Karpas-422 (cell line): Measurements from ENCODE around the gene ROBO1. TPM values are rescaled to one million over a fixed set of nuclear protein-coding genes. Genes with fewer than 3 reads are reported as not detected.

Experiments used
- DNase-seq: peaks from one replicate; pipeline ENCODE4 v3.0.0-alpha.2; 2015
- H2AFZ ChIP-seq: fragments of 200-600 bp; sonication (generic); 2 replicates; pipeline ENCODE4 v1.6.1; 2014; ENCODE audit warnings: antibody characterized with exemption, low read length, mixed read lengths
- H3K27ac ChIP-seq: fragments of 200-600 bp; sonication (generic); 2 replicates; pipeline ENCODE4 v1.5.1; 2014; ENCODE audit warnings: mild to moderate bottlenecking, low read length, moderate library complexity
- H3K27me3 ChIP-seq: fragments of 200-600 bp; sonication (generic); 2 replicates; pipeline ENCODE4 v1.6.1; 2014; ENCODE audit warnings: low read length, mixed read lengths
- H3K36me3 ChIP-seq: fragments of 200-600 bp; sonication (generic); 2 replicates; pipeline ENCODE4 v1.6.1; 2014; ENCODE audit warnings: low read length, mixed read lengths; ENCODE audit not compliant: insufficient read depth
- H3K4me1 ChIP-seq: fragments of 200-600 bp; sonication (generic); 2 replicates; pipeline ENCODE4 v1.6.1; 2014; ENCODE audit warnings: mild to moderate bottlenecking, low read length, mixed read lengths
- H3K4me2 ChIP-seq: fragments of 200-600 bp; sonication (generic); 2 replicates; pipeline ENCODE4 v1.6.1; 2014; ENCODE audit warnings: low read length, low read depth, mild to moderate bottlenecking; ENCODE audit not compliant: poor library complexity, severe bottlenecking
- H3K4me3 ChIP-seq: fragments of 200-600 bp; sonication (generic); 2 replicates; pipeline ENCODE4 v1.5.1; 2014; ENCODE audit warnings: mild to moderate bottlenecking, antibody characterized with exemption, low read length, mixed read lengths
- H3K79me2 ChIP-seq: fragments of 200-600 bp; sonication (generic); 2 replicates; pipeline ENCODE4 v1.6.1; 2014; ENCODE audit warnings: mild to moderate bottlenecking, low read length, mixed read lengths
- H3K9ac ChIP-seq: fragments of 200-600 bp; sonication (generic); 2 replicates; pipeline ENCODE4 v1.6.0; 2014; ENCODE audit warnings: low read length
- H3K9me2 ChIP-seq: fragments of 200-600 bp; sonication (generic), shearing (Covaris generic); replicated peaks from 2 replicates; pipeline ENCODE4 v1.6.0; 2014; ENCODE audit warnings: mild to moderate bottlenecking, low read length, moderate library complexity; ENCODE audit not compliant: insufficient read depth
- H3K9me3 ChIP-seq: fragments of 300-700, 200-600 bp; sonication (generic); 2 replicates; pipeline ENCODE4 v1.6.1; 2014; ENCODE audit warnings: low read length, mixed read lengths
- H4K20me1 ChIP-seq: fragments of 200-600 bp; sonication (generic); 2 replicates; pipeline ENCODE4 v1.6.1; 2014; ENCODE audit warnings: mild to moderate bottlenecking, antibody characterized with exemption, low read length, low read depth; ENCODE audit not compliant: insufficient read depth
- total RNA-seq: library from RNA; depleted of rRNA; stranded (reverse); fragments of >200 nt; shearing (Covaris generic); gene quantifications from 2 replicates; pipeline ENCODE4 v1.2.3, GENCODE V29; 2014; ENCODE audit warnings: low replicate concordance

Gene ROBO1
- total RNA-seq, 1 experiment from 2014 or later = not detected

DNA sequence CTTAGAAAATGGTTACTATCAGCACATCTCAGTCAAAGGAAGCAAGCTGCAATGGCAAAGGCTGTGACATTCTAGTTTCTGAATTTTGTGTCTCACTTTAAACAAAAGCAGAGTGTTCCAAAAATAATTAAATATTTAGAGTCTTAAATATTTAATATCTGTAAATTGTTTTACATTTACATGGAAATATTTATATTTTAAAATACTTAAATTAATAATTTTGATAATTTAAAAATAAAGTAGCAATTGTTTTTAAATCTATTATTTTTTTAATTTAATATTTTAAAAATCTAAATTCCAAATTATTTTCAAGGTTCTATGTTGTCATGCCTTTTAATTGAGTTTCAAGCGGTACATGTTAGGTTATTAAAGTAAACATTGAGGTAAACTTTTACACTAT, 843.1 kb downstream of the ROBO1 start:
- no peaks in the 10 kb centered on the region for H3K27me3 ChIP-seq
- no peak for DNase-seq

DNA sequence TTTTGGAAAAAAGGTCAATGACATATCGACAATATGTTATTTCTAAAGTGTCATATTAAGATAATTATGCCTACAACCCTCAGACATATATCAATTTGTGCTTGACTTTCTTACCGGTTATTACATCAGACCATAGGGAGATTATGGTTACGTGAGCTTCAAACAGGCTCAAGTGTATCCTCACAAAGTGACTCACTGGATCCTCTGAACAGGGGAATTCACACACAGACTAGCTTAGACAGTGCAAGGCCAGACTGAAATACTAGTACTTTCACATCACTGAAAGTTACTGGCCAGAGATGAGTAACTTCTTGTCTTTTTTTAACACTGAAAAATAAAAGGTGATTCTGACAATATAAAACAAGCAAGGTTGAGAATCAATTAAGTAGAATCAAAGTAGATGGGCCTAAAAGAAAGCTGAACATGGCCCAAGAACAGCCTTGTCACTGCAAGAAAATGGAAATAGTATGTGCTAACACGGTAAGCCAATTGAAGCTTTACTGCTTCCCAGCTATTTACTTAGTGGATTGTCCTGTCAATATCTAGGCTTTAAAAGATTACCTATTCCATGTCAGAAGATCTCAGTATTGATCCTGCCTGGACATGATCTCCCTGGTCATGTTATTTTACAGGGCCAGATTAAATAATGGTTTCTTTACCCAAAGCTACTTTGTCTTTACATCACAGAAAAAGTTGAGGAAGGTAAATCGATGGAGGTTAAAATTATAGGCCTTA, 848.6 kb downstream of the ROBO1 start:
- Histone ChIP-seq H3K9me3 (no peaks in the 10 kb centered on the region), H3K79me2 (no peaks in the 10 kb centered on the region), H3K36me3 (no peaks in the 10 kb centered on the region), H2AFZ (no peak overlapping the region), H3K9ac (no peak overlapping the region), H4K20me1 (no peaks in the 10 kb centered on the region), H3K4me1 (no peaks in the 10 kb centered on the region), H3K27me3 (no peaks in the 10 kb centered on the region), H3K4me3 (no peak overlapping the region), H3K27ac (no peak overlapping the region), H3K9me2 (no peaks in the 10 kb centered on the region), H3K4me2 (no peak overlapping the region)
- no peak for DNase-seq

More for the DNA sequence above, 843.1 kb downstream of the ROBO1 start:
- Histone ChIP-seq H4K20me1 (no peaks in the 10 kb centered on the region), H2AFZ (no peak overlapping the region), H3K9ac (no peak overlapping the region), H3K4me3 (no peak overlapping the region), H3K9me3 (no peaks in the 10 kb centered on the region), H3K79me2 (no peaks in the 10 kb centered on the region), H3K36me3 (no peaks in the 10 kb centered on the region), H3K27ac (no peak overlapping the region), H3K9me2 (no peaks in the 10 kb centered on the region), H3K4me1 (no peaks in the 10 kb centered on the region), H3K4me2 (no peak overlapping the region)

DNA sequence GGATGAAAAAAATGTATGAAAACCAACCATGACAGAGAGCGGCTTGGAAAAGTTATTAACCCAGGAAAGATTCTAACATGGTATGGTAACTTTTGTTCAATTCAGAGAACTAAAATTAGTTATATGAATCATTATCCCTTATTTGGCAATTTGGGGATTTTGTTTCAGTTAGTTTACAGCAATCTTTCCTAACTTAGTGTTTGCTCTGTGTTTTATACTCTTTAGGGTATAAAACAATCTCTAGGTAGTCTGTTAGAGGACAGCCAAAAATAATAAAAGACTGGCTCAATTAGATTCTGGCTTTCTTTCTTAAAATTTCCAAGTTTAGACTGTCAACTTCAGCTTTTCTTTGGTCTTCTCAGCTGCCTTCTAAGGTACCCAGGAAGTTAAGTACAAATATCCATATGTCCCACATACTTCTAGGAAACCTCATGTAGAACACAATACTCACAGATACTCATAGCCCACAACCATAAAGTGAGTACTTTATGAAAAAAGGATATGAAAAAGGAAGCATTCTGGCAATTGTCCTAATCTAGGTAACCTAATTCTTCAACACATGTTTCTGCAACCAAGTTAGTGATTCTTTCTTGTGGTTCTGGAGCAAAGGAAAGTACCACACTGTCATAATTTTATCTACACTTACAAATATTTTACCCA, 849.3 kb downstream of the ROBO1 start:
- Histone ChIP-seq H2AFZ (no peak overlapping the region), H3K9me2 (no peaks in the 10 kb centered on the region), H3K9ac (no peak overlapping the region), H3K27me3 (no peaks in the 10 kb centered on the region), H3K9me3 (no peaks in the 10 kb centered on the region), H3K4me1 (no peaks in the 10 kb centered on the region), H3K79me2 (no peaks in the 10 kb centered on the region), H3K4me3 (no peak overlapping the region), H4K20me1 (no peaks in the 10 kb centered on the region), H3K36me3 (no peaks in the 10 kb centered on the region), H3K4me2 (no peak overlapping the region), H3K27ac (no peak overlapping the region)
- no peak for DNase-seq

DNA sequence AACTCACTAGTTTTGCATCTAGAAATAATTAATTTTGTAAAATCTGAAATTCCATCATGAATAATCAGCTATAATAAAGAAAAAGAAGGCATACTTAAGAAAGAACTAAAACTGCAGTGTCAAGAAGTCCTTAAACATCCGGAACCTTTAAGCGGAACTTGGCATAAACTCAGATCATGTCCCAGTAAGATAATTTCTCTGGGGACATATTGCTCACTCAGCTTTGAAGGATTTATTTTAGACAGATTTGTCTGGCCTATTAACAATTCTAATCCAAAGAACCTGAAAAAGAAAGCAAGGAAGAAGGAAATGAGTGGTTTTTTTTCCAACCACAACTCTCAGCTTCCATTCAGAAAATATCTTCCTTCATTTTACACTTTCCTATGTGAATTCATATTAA, 850.3 kb downstream of the ROBO1 start:
- Histone ChIP-seq H3K36me3 (no peaks in the 10 kb centered on the region), H3K4me1 (no peaks in the 10 kb centered on the region), H2AFZ (no peak overlapping the region), H4K20me1 (no peaks in the 10 kb centered on the region), H3K9me3 (no peaks in the 10 kb centered on the region), H3K79me2 (no peaks in the 10 kb centered on the region), H3K9ac (no peak overlapping the region), H3K9me2 (no peaks in the 10 kb centered on the region), H3K4me3 (no peak overlapping the region), H3K27ac (no peak overlapping the region), H3K27me3 (no peaks in the 10 kb centered on the region), H3K4me2 (no peak overlapping the region)
- no peak for DNase-seq

DNA sequence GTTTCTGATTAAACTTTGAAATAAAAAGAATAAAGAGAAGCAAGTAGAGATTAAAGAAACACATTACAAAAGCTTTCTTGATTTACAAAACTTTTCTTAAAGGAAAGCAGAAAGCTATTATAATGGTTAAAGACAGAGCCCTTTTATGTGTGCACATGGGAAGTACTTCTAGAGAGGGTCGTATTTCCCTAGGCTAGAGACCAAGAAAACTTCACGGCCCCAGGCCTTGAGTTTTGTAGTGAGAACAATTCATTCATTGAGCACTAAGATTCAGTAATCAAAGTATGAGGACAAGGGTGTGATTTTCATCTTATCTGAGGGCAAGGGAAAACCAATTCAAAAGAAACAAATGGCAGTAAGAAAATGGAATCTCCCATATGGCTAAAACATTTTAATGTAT, 854.1 kb downstream of the ROBO1 start:
- no peaks in the 10 kb centered on the region for H3K79me2 ChIP-seq
- no peak overlapping the region for H2AFZ ChIP-seq
- H3K4me1 ChIP-seq = no peaks in the 10 kb centered on the region
- no peak for DNase-seq
- H3K36me3 ChIP-seq = no peaks in the 10 kb centered on the region
- H3K4me3 ChIP-seq = no peak overlapping the region
- H4K20me1 ChIP-seq = no peaks in the 10 kb centered on the region
- no peak overlapping the region for H3K9ac ChIP-seq
- H3K9me2 ChIP-seq = no peaks in the 10 kb centered on the region
- no peaks in the 10 kb centered on the region for H3K9me3 ChIP-seq
- H3K27ac ChIP-seq = no peak overlapping the region
- no peaks in the 10 kb centered on the region for H3K27me3 ChIP-seq
- H3K4me2 ChIP-seq = no peak overlapping the region

DNA sequence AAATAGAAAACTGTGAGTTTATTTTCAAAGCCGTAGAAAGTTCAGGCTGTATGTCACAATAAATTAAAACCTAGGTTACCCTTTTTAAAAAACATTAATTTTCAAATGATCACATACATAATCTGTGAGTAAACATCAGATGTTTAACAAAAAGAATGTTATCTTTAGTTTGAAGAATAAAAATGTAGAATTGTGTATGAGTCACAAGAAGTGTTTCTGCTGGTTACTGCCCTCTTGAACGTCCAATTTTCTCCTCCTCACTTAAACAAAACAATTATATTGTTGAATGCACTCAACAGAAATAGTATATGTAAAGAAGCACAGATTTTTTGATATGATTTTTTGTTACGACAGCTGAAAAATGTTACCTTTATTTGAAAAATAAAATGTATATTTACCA, 855.1 kb downstream of the ROBO1 start:
- Histone ChIP-seq H3K36me3 (no peaks in the 10 kb centered on the region), H3K9me2 (no peaks in the 10 kb centered on the region), H3K4me3 (no peak overlapping the region), H3K9ac (no peak overlapping the region), H3K4me2 (no peak overlapping the region), H3K79me2 (no peaks in the 10 kb centered on the region), H3K4me1 (no peaks in the 10 kb centered on the region), H3K27me3 (no peaks in the 10 kb centered on the region), H3K9me3 (no peaks in the 10 kb centered on the region), H3K27ac (no peak overlapping the region), H4K20me1 (no peaks in the 10 kb centered on the region), H2AFZ (no peak overlapping the region)
- DNase-seq = no peak

DNA sequence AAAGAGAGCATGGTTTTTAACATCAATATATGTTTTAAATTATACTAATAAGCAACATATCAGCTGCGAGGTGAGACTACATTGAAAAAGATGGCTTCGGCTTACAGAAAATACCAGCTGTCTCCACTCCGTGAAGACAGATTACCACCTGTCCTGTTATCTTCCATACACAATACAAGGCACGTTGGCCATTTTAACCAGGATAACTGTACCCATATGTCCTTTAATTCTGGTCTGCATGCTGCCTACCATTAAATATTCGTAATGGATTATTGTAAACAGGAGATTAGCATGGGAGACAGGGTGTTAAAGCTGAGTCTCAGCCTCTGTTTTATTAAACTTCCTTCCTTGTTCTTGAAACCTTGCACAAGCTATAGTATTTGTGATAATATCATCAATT, 855.5 kb downstream of the ROBO1 start:
- DNase-seq = no peak
- no peaks in the 10 kb centered on the region for H3K27me3 ChIP-seq
- H4K20me1 ChIP-seq = no peaks in the 10 kb centered on the region
- H2AFZ ChIP-seq = no peak overlapping the region
- H3K9me3 ChIP-seq = no peaks in the 10 kb centered on the region
- H3K9ac ChIP-seq = no peak overlapping the region
- no peak overlapping the region for H3K27ac ChIP-seq
- H3K4me1 ChIP-seq = no peaks in the 10 kb centered on the region
- no peaks in the 10 kb centered on the region for H3K79me2 ChIP-seq
- H3K9me2 ChIP-seq = no peaks in the 10 kb centered on the region
- no peak overlapping the region for H3K4me2 ChIP-seq
- no peak overlapping the region for H3K4me3 ChIP-seq
- H3K36me3 ChIP-seq = no peaks in the 10 kb centered on the region

DNA sequence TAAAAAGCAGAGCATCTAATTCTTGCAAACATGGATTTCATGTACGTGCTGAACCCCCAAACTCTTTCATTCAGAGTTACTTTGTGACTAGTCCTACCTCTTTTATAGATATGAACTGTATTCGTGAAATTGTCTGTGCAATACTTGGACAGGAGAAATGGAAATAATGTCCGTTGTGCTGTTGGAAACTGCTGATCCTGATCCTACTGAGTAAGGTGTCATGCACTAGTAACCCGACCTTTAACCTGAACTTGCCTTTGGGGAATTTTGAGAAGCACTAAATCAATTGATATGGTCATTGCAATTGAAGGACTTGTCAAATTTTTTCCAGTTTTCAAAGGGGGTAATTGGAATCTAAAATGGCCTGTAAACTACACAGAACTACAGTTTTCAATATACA, 856.4 kb downstream of the ROBO1 start:
- Histone ChIP-seq H2AFZ (no peak overlapping the region), H3K79me2 (no peaks in the 10 kb centered on the region), H3K27ac (no peak overlapping the region), H3K4me3 (no peak overlapping the region), H3K4me1 (no peaks in the 10 kb centered on the region), H3K36me3 (no peaks in the 10 kb centered on the region), H3K9me2 (no peaks in the 10 kb centered on the region), H4K20me1 (no peaks in the 10 kb centered on the region), H3K4me2 (no peak overlapping the region), H3K9me3 (no peaks in the 10 kb centered on the region), H3K27me3 (no peaks in the 10 kb centered on the region), H3K9ac (no peak overlapping the region)
- no peak for DNase-seq
